Fibroblast of skin of scalp (primary cell): ENCODE results near the gene DAB1.
"Not testable (repeated sequence)": the region's sequence is repeated elsewhere in the genome, so short reads cannot be mapped to it uniquely, and the experiment has no call there.

Experiments used
- DNase-seq: peaks from one replicate; pipeline ENCODE4 v3.0.0-alpha.2; 2013

The DAB1 gene

DNA sequence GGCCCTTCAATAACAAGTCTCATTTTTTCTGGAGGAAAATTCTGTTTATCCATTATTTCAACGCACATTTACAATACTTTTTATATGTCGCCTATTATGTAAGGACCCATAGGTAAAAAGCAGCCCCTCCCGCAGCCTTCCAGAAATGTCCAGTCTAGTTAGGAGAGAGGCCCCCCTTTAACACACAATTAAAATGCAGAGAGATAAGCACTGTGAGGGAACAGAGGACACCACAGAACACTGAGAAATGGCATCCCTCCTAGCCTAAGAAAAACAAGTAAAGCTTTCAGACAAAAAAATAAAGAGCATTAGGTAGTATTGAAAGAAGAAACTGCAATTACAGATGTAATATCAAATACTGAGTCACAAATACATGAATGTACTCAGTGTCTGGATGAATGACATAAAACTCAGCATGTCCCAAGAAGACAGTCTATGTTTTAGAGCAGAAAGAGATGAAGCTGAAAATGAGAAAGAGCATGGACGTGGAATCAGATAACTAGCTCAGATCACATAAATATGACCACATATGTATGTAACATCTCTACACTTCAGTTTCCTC is 62.9 kb downstream of the DAB1 start:
- no peak for DNase-seq

DNA sequence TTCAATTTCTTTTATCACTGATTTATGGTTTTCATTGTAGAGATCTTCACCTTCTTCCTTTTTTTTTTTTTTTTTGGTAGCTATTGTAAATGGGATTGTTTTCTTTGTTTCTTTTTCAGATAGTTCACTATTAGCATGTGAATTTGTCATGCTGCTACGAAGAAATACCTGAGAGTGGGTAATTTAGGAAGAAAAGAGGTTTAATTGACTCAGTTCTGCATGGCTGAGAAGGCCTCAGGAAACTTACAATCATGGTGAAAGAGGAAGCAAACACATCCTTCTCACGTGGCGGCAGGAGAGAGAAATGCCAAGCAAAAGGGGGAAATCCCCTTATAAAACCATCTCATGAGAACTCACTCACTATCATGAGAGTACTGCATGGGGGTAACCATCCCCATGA is 66.4 kb downstream of the DAB1 start:
- no peak for DNase-seq

DNA sequence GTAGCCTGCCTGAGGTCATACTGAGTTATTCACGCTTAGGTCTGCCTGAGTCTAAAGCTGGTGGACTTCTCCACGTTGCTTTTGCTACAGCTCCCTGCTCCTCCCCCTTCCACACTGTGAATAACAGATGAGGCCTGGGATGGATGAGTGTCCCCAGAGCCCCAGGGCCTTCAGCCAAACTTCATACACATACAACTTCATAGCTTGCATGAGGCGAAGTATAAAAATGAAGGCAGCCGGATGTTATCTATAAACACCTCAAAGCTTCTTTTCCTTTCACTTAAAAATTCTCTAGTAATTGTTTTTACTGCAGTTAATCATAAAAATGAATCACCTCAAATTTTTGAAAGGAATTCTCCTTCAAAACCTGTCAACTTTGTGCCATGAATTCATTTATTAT is 70.2 kb downstream of the DAB1 start:
- peak; percentile 5 for DNase-seq

DNA sequence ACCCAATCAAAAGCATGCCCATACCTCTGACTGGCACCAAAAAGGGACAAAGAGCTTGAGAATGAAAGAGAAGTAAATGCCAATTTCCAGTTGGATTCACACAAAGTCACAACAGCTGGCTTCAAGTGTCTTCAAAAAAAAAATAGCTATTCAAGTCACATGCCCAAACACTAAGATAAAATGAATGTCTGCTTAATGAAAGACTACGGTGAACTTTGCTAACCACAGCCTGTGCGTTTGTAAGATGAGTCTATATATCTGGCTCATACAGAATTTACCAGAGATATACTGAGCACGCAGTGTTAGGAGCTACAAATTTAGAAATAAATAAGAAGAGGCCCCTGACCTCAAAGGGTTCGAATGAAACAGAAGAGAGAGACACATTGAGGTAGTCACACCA is 73.2 kb downstream of the DAB1 start:
- DNase-seq = no peak

DNA sequence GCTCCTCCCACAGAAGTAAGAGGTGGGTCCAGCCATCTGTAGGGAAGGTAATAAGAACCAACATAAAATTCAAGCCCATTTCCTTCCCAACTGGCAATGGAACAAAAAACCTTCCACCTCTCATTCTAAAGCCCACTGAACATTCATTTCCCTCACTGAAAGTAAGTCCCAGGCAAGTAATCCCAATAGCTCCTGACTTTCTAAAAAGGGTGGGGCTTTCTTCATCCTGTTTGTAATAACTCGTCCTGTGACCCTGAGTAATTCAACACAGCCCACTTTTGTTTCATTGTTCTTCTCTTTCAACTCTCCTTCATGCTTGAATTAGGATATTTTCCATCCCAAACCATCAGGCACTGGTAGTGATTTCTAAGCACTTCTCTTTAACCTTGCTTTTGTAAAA is 74.9 kb downstream of the DAB1 start:
- no peak for DNase-seq

DNA sequence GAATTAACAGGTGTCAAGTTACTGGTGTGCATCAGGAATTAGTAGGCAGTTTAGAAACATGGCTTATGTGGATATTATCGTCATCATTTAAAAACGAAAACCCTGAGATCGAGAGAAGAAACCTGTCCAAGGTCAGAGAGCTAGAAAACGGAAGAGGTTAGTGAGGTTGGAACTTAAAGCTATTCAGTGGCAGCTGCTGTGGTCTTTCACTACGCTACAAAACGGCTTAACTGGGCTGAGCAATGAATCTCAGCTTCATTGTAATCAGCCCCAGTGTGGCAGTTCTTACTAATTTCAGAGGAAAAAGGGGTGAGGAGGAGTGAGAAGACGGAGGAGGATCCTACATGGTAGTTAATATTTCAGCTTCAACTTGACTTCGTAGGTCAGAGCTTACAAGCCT is 77.9 kb downstream of the DAB1 start:
- DNase-seq = no peak

DNA sequence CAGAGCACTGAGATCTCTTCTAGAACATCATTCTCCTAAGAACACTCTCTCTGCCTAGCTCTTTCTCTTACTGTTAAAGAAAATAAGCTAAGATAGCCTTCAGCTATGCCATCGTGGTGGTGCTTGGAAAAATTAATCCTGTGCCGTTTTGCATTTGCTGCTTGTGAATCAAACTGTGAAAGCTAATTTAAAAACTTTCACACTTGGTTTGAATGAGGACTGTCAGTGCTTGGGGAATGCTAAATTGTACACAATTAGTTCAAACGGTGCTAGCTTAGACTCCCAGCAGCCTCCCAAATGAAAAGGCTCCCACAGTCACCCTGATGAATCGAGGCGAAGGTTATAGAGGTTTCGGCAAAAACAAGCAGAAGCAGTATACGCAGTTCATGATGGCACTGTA is 79.6 kb downstream of the DAB1 start:
- no peak for DNase-seq

DNA sequence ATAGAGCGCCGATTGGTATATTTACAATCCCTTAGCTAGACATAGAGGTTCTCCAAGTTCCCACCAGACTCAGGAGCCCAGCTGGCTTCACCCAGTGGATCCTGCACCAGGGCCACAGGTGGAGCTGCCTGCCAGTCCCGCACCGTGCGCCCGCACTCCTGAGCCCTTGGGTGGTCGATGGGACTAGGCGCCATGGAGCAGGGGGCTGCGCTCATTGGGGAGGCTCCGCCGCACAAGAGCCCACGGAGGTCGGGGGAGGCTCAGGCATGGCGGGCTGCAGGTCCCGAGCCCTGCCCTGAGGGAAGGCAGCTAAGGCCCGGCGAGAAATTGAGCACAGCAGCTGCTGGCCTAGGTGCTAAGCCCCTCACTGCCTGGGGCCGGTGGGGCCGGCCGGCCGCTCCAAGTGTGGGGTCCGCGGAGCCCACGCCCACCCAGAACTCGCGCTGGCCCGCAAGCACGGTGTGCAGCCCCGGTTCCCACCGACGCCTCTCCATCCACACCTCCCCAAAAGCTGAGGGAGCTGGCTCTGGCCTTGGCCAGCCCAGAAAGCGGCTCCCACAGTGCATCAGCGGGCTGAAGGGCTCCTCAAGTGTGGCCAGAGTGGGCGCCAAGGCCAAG is 80.5 kb downstream of the DAB1 start:
- not testable (repeated sequence) for DNase-seq

DNA sequence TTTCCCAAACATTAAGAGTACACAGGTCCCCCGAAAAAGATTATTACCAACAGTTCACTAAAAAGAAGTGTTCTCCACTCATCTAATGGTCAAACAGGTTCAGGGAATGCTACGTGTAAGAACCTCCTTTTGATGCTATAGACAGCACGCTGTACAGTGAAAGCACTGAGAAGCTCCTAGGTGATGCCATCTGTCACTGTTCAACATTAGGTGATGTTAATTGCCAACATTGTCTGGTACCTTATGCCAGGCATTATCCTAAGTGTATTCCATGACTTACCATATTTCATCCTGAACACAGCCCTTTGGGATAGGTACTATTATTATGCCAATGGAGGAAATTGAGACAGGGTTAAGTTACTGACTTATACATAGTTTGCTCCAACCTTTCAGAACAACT is 82.1 kb downstream of the DAB1 start:
- DNase-seq = no peak

DNA sequence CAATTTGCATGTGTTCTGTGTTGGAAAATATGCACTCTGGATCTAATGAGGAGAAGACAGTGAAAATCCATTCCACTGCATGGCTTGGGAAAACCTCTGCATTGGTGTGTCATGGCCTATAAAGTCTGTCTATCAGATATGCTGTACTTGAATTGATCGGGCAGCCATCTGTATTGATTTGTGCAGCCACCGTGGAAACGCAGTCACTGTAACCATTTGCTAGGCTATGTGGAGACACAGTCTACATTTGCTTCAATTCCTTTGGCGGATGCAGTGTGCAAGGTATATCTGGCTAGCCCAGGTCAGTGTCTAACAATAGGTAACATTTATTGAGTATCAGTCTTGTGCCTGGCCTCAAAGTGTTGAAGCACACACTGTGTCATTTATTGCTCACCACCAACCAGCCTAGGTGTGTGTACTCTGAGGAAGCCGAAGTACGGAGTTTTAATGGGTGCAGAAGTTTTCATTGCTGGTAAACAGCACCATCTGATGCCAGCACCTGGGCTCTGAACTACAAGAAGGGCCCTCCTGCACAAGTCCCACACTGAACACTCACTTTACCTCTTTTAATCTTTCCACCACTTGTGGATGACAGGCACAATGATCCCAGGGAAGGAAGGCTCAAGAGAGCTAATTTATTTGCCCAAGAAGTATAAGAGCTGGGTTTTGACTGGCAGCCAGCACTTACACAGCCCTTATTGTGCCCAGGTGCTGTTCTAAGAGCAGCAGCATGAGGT is 83.4 kb downstream of the DAB1 start:
- no peak for DNase-seq

DNA sequence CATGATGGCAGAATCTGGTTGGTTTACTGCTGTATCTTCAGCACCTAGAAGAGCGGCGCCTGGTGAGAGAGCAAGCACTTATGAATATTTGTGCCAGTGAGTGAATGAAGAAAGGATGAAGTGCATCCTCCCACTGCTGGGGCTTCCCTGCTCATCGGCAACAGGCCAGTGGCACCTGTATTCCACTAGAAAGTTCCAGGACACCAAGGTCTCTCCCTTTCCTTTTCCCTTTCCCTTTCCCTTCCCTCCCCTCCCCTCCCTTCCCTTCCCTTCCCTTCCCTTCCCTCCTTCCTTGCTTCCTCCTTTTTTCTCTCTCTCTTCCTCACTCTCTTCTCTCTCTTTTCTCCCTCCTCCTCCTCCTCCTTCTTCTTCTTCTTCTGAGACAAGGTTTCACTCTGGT is 86.2 kb downstream of the DAB1 start:
- DNase-seq = no peak

DNA sequence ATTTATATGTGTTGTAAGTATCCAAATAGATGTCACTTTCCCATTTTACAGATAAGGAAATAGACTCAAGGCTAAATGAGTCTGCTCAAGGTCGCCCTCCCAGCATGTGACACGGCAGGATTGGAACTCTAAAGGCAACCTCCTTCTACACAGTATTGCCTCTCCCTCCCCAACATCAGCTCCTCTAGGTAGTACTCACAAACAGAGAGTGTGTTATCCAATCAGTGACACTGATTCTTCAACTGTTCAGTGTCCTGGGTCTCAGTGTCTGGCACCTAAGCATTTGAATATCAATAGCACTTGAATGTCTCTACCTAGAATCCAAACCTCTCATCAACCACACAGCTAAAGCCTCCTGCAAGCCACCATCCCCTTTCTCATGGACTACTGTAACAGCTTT is 87.1 kb downstream of the DAB1 start:
- DNase-seq = no peak

DNA sequence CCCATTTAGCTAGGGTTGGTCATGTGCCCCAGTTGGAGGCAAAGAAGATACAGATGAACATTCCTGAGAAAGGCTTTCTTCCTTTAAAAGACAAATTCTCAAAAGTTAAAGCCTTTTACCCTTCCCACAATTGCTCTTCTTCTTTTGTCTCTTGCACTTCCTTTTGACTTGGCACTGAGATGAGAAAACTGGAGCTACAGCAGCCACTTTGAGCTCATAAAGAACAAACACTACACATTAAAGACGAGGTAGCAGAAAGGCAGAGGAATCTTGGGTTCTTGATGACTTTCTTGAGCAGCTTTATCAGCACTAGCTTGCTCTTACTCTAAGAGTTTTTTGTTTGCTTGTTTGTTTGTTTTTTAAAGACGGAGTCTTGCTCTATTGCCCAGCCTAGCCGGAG is 92.2 kb downstream of the DAB1 start:
- DNase-seq = no peak

DNA sequence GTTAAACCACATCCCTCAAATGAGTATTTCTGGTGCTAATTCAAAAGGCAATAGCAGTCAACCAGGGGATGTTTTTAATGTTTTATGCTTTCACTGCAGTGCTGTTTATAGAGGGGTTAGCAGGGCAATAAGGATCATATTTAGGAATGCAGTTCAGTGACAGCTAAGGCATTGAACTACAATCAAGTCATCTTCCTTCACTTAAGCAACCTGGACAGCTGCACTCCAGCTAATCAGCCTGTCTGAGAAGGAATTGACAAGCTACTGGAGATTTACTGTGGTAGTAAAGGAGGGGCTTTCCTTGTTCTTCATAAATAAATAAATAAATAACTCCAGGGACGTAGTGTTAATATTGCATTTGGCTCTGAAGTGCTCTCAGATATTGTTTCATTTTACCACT is 93.9 kb downstream of the DAB1 start:
- DNase-seq = no peak

DNA sequence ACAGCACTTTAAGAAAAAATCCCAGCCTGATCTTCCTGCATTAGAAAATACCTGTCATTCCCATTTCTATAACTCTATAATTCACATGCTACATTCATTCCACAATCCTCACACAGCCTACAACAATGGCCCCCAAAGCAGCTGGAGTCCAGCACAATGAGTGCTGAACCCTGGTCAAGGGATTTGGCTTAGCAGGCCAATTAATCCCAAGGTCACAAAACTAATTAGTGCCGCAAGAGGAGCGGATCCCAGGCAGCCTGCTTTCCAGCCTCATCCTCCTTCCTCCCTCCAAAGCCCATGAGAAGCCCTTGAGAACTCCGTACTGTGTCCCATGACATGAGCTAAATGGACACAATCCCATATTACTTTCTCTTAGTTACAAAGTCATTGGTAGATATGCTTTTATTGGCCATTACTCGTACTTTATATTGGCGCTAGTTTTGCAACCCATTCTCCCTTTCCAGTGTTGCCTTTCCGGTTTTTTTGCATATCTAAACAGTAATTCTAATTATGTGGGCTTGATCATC is 94.8 kb downstream of the DAB1 start:
- no peak for DNase-seq

DNA sequence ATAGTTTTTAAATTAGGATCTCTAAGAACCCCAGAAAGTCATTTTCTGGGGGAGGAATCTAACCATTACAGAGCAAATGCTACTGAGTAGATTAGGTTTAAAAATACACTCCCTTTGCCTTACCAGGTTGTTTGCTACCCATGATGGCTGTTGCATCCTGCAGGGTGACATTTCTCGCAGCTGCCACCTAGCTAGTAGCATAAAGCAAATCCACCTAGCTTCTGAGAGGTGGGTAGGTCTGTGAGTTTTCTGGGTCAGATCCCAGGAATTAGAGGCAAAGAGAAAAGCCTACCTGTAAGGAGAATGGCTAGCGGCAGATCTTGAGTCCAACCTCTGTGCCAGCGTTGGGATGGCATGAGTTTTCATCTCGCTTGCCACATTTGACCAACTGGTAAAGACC is 95.9 kb downstream of the DAB1 start:
- no peak for DNase-seq

DNA sequence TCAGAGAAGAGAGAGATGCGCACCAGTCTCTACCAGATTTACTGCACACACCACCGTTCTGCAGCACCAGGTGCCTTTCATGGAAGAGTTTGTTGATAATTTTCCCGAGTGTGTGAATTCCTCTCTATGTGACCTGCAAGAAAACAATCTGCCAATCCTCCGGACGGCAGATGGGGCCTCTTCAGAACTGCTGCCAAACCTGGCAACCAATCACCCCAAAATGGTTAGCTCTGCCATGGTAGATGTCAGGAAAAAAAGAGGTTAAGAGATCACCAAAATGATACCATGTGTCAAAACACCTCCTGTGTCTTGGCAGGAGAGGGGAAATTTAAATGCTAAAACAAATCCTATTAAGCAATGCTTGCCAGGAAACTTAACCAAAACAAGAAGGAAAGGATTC is 96.5 kb downstream of the DAB1 start:
- no peak for DNase-seq

DNA sequence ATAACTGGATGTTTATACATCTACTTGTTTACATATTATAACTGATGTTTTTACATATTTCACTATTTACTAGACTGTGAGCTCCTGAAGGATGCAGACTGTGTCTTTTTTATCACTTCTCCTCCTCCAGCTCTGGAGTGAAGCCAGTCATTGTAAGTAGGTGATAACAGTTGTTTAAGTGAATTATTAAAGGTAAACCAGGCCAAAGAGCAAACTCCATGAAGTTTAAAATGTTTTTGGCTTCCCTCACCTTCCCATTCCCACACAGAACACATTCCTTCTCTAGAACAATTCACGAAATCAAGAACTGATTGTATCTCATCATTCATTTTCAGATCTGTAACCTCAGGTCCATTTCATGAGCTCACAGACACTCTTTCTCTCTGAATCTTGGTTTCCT is 98.3 kb downstream of the DAB1 start:
- no peak for DNase-seq

DNA sequence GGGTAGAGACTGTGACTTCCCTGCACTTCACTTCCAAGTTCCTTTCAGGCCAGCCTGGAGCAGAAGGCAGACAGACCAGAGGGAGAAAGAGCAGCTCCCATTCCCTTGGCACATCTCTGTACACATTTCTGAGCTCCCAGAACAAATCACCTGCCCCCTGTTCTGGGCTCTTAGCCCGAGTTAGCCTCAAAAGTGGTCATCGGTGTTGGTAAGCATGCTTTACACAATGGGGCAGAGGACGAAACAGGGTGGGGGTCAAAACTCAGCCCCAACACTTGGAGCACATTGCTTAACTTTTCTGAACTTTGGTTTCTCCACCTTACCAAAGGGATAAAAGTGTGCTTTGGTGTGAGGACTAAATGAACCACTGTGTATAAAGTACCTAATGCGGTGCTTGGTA is 98.7 kb downstream of the DAB1 start:
- no peak for DNase-seq

DNA sequence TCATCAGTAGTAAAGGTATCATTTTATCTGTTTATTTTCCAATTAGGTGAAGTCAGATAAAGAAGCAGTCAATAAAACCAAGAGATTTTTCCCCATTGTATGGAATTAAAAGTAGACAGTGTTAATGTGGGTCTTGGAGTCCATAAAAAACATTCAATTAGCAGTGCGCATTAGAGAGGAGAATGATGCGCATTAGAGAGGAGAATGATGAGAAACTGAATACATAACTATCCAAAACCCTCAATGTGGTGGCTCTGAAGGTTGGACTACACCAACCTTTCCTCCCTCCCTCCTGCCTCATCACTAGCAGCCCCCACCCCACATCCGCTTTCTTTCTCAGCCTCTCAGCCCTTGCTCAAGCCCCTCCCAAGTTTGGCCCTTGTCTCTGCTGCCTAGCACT is 99.5 kb downstream of the DAB1 start:
- DNase-seq = no peak

DNA sequence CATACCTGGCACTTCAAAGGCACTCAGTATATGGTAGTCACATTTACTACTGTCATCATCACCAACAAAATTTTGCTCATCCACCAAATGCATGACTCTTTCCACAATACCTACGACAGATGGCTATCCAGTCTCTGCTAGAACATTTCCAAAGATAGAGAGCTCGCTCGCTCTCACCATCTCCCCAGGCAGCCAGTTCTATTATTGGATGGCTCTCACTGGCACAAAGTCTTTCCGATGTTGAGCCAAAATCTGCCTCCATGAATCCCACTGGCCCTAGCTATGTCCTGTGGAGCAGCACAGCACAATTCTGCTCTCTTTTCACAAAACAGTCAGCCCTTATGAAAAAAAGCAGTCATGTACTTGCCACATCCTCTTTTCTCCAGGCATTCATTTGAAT is 102.1 kb downstream of the DAB1 start:
- DNase-seq = no peak

DNA sequence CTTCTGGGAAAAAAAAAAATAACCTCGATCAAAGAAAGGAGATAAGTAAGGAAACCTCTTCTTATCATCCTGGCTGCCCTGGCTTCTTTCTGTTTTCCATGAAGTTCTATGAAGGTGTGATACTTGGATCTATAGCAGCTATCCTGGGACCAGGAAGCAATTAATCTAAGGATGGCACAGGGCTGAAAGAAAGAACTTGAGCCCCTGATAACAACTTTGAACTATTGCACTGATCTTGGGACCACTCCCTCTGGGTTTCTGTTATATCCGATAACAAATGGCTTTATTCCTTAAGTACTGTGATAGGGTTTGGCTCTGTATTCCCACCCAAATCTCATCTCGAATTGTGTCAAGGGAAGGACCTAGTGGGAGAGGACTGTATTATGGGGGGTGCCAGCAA is 104.1 kb downstream of the DAB1 start:
- DNase-seq = no peak

DNA sequence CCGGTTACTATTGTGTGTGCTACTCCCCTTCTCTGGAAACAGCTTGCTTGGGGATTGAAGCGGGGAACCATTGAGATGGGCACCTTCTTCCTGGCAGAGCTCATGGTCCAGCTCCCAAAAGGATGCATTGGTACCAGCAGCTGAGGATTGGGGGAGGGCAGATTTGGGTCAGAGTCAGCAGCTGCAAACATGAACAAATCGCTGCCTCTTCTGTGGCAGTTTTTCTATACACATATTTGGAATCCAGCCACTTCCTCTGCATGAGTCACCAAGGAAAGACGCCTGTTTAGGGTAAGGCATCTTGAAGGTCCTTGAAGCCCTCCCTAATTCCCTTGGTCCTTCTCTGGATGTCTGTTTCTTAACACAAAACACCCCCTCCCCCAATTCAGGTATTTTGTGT is 104.7 kb downstream of the DAB1 start:
- peak; percentile 47 for DNase-seq

DNA sequence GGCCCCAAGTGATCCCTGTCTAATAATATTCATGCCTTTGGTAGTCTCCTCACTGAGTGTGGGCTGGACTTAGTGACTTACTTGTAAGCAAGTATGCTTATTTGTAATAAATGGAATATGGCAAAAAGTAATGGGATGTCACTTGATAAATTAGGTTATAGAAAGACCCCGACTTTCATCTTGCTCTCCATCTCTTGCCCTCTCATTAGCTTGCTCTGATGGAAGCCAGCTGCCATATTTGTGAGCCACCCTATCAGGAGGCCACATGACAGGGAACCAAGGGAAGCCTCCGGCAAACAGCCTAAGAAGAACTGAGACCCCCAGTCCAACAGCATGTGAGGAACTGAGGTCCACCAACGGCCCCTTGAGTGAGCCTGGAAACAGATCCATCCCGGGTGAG is 107.0 kb downstream of the DAB1 start:
- DNase-seq = no peak
